ENCODE results near the gene MAST4.

GRCh38 chr5:66615136-66615535 lies 18.9 kb downstream of the MAST4 start:
- TF ChIP-seq, protein P1, sequence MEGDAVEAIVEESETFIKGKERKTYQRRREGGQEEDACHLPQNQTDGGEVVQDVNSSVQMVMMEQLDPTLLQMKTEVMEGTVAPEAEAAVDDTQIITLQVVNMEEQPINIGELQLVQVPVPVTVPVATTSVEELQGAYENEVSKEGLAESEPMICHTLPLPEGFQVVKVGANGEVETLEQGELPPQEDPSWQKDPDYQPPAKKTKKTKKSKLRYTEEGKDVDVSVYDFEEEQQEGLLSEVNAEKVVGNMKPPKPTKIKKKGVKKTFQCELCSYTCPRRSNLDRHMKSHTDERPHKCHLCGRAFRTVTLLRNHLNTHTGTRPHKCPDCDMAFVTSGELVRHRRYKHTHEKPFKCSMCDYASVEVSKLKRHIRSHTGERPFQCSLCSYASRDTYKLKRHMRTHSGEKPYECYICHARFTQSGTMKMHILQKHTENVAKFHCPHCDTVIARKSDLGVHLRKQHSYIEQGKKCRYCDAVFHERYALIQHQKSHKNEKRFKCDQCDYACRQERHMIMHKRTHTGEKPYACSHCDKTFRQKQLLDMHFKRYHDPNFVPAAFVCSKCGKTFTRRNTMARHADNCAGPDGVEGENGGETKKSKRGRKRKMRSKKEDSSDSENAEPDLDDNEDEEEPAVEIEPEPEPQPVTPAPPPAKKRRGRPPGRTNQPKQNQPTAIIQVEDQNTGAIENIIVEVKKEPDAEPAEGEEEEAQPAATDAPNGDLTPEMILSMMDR (conservative IDR thresholded peaks at IDR 0.05; ENCODE audit: low read length): no peak
- TF ChIP-seq EZH2phosphoT487 (IDR thresholded peaks at IDR 0.05; ENCODE audit: borderline replicate concordance, low read depth, low read length): no peak
